Caco-2 (cell line): ENCODE data around the gene GALNT12. TPM values are rescaled to one million over a fixed set of nuclear protein-coding genes. Genes with fewer than 3 reads are reported as not detected.

Experiments used
- BruUV-seq: library from RNA; stranded (reverse); fragments of 400-500 nt; replicated peaks from 2 replicates; lab custom pipeline; 2021; lab: Mats Ljungman, UMichigan
- CTCF ChIA-PET: fragments of 300-600 bp; sonication (Branson Sonifier 250); formaldehyde crosslinking; loops from one replicate; lab custom pipeline; 2022; ENCODE audit warnings: antibody characterized with exemption; lab: Charles Lee
- POLR2A ChIA-PET: fragments of 300-600 bp; sonication (Branson Sonifier 250); formaldehyde crosslinking; loops from one replicate; lab custom pipeline; 2022; ENCODE audit warnings: antibody characterized with exemption; lab: Charles Lee
- DNase-seq, 2 experiments: peaks; one replicate each; pipeline versions ENCODE4 v3.0.0 to v3.0.0-alpha.2; 2020 to 2022
- H3K27me3 ChIP-seq: replicated peaks from 2 replicates; pipeline ENCODE4 v1.6.0; 2011; ENCODE audit warnings: low read length; ENCODE audit not compliant: control insufficient read depth, insufficient read depth
- H3K36me3 ChIP-seq: 2 replicates; pipeline ENCODE4 v1.5.1; 2011; ENCODE audit warnings: low read length; ENCODE audit not compliant: control insufficient read depth, insufficient read depth
- H3K4me1 ChIP-seq: fragments of 250-450 bp; sonication (Bioruptor Pico); 2 replicates; pipeline ENCODE4 v1.5.1; 2020; ENCODE audit warnings: mild to moderate bottlenecking
- H3K4me3 ChIP-seq: 2 replicates; pipeline ENCODE4 v1.5.1; 2011; ENCODE audit warnings: low read depth, mild to moderate bottlenecking, control low read depth, low read length
- H3K9me3 ChIP-seq: fragments of 250-450 bp; sonication (Bioruptor Pico); 2 replicates; pipeline ENCODE4 v1.5.1; 2020; ENCODE audit warnings: mild to moderate bottlenecking, moderate library complexity
- H3K27ac Mint-ChIP-seq: one replicate; pipeline ENCODE4 v1.8.0; 2022; ENCODE audit warnings: mixed read lengths; ENCODE audit not compliant: unreplicated experiment
- H3K27me3 Mint-ChIP-seq: one replicate; pipeline ENCODE4 v1.8.0; 2022; ENCODE audit warnings: mixed read lengths; ENCODE audit not compliant: insufficient read depth, unreplicated experiment
- H3K36me3 Mint-ChIP-seq: one replicate; pipeline ENCODE4 v1.8.0; 2022; ENCODE audit warnings: mild to moderate bottlenecking, mixed read lengths; ENCODE audit not compliant: insufficient read depth, unreplicated experiment
- H3K4me1 Mint-ChIP-seq: one replicate; pipeline ENCODE4 v1.8.0; 2022; ENCODE audit warnings: low read depth, mixed read lengths; ENCODE audit not compliant: unreplicated experiment
- H3K4me3 Mint-ChIP-seq: one replicate; pipeline ENCODE4 v1.8.0; 2022; ENCODE audit warnings: mild to moderate bottlenecking, moderate library complexity, mixed read lengths; ENCODE audit not compliant: unreplicated experiment
- H3K9me3 Mint-ChIP-seq: one replicate; pipeline ENCODE4 v1.8.0; 2022; ENCODE audit warnings: mixed read lengths; ENCODE audit not compliant: unreplicated experiment
- intact Hi-C: fragments of 100-400 bp; cut with micrococcal nuclease; formaldehyde crosslinking; loops from one replicate; pipeline ENCODE4 v1.10.0; 2022; ENCODE audit not compliant: unreplicated experiment
- total RNA-seq: library from RNA; stranded (reverse); gene quantifications from 2 replicates; pipeline ENCODE4 v1.2.3, GENCODE V29; 2022
- TF ChIP-seq, protein P1 (sequence below), 2 experiments: fragments of 200-600 bp in 1 of 2; IDR thresholded peaks; 1 replicate in 1 of 2; 2 replicates in 1 of 2; pipeline versions ENCODE4 v1.5.1 to v1.8.0; 2011 to 2022; ENCODE audit warnings: antibody characterized with exemption in 1 of 2, control low read depth in 1 of 2, inconsistent platforms in 1 of 2, low read depth in 1 of 2, low read length in 1 of 2, mild to moderate bottlenecking in 1 of 2, moderate library complexity in 1 of 2; ENCODE audit not compliant: insufficient read depth in 1 of 2, severe bottlenecking in 1 of 2, unreplicated experiment in 1 of 2

GALNT12 gene
- total RNA-seq, 1 experiment from 2014 or later = 3.6 TPM

DNA sequence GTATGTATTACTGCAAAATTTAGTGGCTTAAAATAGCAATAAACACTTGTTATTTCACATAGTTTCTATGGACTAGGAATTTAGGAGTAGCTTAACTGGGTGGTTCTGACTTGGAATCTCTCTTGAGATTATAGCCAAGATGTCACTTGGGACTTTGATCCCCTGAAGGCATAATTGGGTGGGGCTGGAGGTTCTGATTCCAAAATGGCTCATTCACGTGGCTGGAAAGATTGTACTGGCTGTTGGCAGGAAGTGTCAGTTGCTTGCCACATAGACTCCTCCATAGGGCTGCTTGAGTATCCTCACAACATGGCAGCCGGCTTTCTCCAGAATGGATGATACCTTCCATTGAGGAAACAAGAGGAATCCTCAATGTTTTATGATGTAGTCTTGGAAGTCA, 11.3 kb downstream of the GALNT12 start:
- Histone ChIP-seq H3K4me3 (no peak overlapping the region), H3K9me3 (no peaks in the 10 kb centered on the region), H3K27me3 (no peaks in the 10 kb centered on the region), H3K4me1 (no peaks in the 10 kb centered on the region), H3K36me3 (no peaks in the 10 kb centered on the region)
- Mint-ChIP-seq H3K36me3 (no peaks in the 10 kb centered on the region), H3K4me3 (no peak overlapping the region), H3K27me3 (no peaks in the 10 kb centered on the region), H3K27ac (no peak overlapping the region), H3K4me1 (no peaks in the 10 kb centered on the region), H3K9me3 (no peaks in the 10 kb centered on the region)
- BruUV-seq = no TSS peak
- ChIA-PET CTCF (no interaction called here), POLR2A (no interaction called here)
- TF ChIP-seq, protein P1, sequence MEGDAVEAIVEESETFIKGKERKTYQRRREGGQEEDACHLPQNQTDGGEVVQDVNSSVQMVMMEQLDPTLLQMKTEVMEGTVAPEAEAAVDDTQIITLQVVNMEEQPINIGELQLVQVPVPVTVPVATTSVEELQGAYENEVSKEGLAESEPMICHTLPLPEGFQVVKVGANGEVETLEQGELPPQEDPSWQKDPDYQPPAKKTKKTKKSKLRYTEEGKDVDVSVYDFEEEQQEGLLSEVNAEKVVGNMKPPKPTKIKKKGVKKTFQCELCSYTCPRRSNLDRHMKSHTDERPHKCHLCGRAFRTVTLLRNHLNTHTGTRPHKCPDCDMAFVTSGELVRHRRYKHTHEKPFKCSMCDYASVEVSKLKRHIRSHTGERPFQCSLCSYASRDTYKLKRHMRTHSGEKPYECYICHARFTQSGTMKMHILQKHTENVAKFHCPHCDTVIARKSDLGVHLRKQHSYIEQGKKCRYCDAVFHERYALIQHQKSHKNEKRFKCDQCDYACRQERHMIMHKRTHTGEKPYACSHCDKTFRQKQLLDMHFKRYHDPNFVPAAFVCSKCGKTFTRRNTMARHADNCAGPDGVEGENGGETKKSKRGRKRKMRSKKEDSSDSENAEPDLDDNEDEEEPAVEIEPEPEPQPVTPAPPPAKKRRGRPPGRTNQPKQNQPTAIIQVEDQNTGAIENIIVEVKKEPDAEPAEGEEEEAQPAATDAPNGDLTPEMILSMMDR (IDR thresholded peaks at IDR 0.05; ENCODE audit: insufficient read depth in 1 of 2, low read depth in 1 of 2, low read length in 1 of 2, severe bottlenecking in 1 of 2, unreplicated experiment in 1 of 2) = no peak
- intact Hi-C loops = no loop called here
- DNase-seq = no peak

DNA sequence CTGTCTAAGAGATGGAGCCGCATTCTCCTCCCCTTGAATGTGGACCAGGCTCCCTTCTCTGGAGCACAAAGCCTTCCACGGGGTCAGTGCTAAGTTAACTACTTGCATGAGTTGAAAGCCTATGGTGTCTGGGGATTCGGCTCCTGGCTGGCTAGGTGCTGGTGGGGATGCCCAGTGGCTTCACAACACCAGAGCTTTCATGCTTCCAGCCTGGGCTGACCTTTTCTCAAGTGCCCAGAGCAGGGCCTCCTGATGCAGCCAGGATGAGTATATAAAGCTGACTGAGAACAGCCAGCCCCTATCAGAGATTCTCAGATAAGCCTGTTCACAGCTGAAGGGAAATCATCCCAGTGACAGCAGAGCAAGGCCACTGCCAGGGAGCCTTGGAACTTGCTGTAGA, 11.8 kb downstream of the GALNT12 start:
- no peaks in the 10 kb centered on the region for H3K9me3 Mint-ChIP-seq
- no peak for DNase-seq
- POLR2A ChIA-PET = no interaction called here

DNA sequence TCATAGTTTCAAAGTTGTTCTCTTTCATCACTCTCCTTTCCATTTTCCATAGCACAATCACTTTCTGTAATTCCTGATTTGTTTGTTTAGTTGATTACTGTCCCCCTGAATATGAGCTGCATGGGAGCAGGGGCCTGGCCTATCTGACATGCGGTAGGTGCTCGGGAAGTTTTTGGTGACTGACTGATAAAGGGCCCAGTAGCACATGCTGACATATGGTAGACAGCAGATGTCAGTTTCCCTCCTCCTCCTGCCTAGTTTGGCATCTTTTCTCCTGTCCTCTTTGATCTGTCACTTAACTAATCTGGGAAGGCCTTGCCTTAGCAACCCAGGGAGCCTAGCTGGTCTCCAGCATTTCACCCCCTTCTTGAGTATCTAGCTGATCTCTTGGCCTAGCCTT, 14.4 kb downstream of the GALNT12 start:
- CTCF ChIA-PET = no interaction called here
- no peaks in the 10 kb centered on the region for H3K27me3 ChIP-seq
- H3K27ac Mint-ChIP-seq = no peak overlapping the region
- intact Hi-C loops = no loop called here
- no peaks in the 10 kb centered on the region for H3K9me3 Mint-ChIP-seq
- no peaks in the 10 kb centered on the region for H3K36me3 ChIP-seq
- H3K9me3 ChIP-seq = no peaks in the 10 kb centered on the region
- no peak overlapping the region for H3K4me3 Mint-ChIP-seq
- H3K36me3 Mint-ChIP-seq = no peaks in the 10 kb centered on the region
- POLR2A ChIA-PET = no interaction called here
- H3K4me1 Mint-ChIP-seq = no peaks in the 10 kb centered on the region
- no peak overlapping the region for H3K4me3 ChIP-seq
- DNase-seq = no peak
- TF ChIP-seq, protein P1 (IDR thresholded peaks at IDR 0.05; ENCODE audit: insufficient read depth in 1 of 2, low read depth in 1 of 2, low read length in 1 of 2, severe bottlenecking in 1 of 2, unreplicated experiment in 1 of 2) = no peak
- no TSS peak for BruUV-seq
- H3K27me3 Mint-ChIP-seq = no peaks in the 10 kb centered on the region
- H3K4me1 ChIP-seq = no peaks in the 10 kb centered on the region

More for the DNA sequence above, 11.8 kb downstream of the GALNT12 start:
- intact Hi-C loops = no loop called here
- Histone ChIP-seq H3K4me3 (no peak overlapping the region), H3K9me3 (no peaks in the 10 kb centered on the region), H3K4me1 (no peaks in the 10 kb centered on the region), H3K36me3 (no peaks in the 10 kb centered on the region), H3K27me3 (no peaks in the 10 kb centered on the region)
- no peaks in the 10 kb centered on the region for H3K27me3 Mint-ChIP-seq
- H3K27ac Mint-ChIP-seq = no peak overlapping the region
- no peaks in the 10 kb centered on the region for H3K36me3 Mint-ChIP-seq
- H3K4me1 Mint-ChIP-seq = no peaks in the 10 kb centered on the region
- TF ChIP-seq, protein P1 (IDR thresholded peaks at IDR 0.05; ENCODE audit: insufficient read depth in 1 of 2, low read depth in 1 of 2, low read length in 1 of 2, severe bottlenecking in 1 of 2, unreplicated experiment in 1 of 2) = no peak
- CTCF ChIA-PET = no interaction called here
- H3K4me3 Mint-ChIP-seq = no peak overlapping the region
- no TSS peak for BruUV-seq
